Neural cell (in vitro differentiated cells): Measurements from ENCODE around the gene CASP10. TPM values are rescaled to one million over a fixed set of nuclear protein-coding genes. Genes with fewer than 3 reads are reported as not detected.

Experiments used
- H2AFZ ChIP-seq: fragments of 200-600, 300-800 bp; sonication (generic), shearing (Covaris generic); 2 replicates; pipeline ENCODE4 v1.6.0; 2014; ENCODE audit warnings: low read depth, mild to moderate bottlenecking, antibody characterized with exemption, low read length, moderate library complexity
- H3F3A ChIP-seq: fragments of 200-600 bp; shearing (Covaris generic); 2 replicates; pipeline ENCODE4 v1.6.1; 2016; ENCODE audit warnings: mild to moderate bottlenecking, moderate library complexity, mixed read lengths, antibody characterized with exemption, low read length; ENCODE audit not compliant: insufficient read depth, poor library complexity, severe bottlenecking
- H3K27ac ChIP-seq: fragments of 200-600, 300-800 bp; sonication (generic), shearing (Covaris generic); 2 replicates; pipeline ENCODE4 v1.5.1; 2014; ENCODE audit warnings: mild to moderate bottlenecking, low read length, moderate library complexity
- H3K27me3 ChIP-seq: fragments of 300-800, 200-600 bp; sonication (generic), shearing (Covaris generic); 2 replicates; pipeline ENCODE4 v1.6.0; 2014; ENCODE audit warnings: mild to moderate bottlenecking, low read depth, low read length, moderate library complexity; ENCODE audit not compliant: insufficient read depth
- H3K36me3 ChIP-seq: fragments of 300-800, 200-600 bp; sonication (generic), shearing (Covaris generic); 2 replicates; pipeline ENCODE4 v1.5.1; 2014; ENCODE audit warnings: mild to moderate bottlenecking, antibody characterized with exemption, low read length, moderate library complexity; ENCODE audit not compliant: insufficient read depth
- H3K4me2 ChIP-seq: fragments of 300-800, 200-600 bp; sonication (generic), shearing (Covaris generic); 2 replicates; pipeline ENCODE4 v1.6.0; 2014; ENCODE audit warnings: mild to moderate bottlenecking, low read length
- H3K4me3 ChIP-seq: fragments of 300-800, 200-600 bp; sonication (generic), shearing (Covaris generic); 2 replicates; pipeline ENCODE4 v1.5.1; 2014; ENCODE audit warnings: mild to moderate bottlenecking, low read length, moderate library complexity
- H3K79me2 ChIP-seq: fragments of 200-600 bp; shearing (Covaris generic); replicated peaks from 2 replicates; pipeline ENCODE4 v1.6.0; 2014; ENCODE audit warnings: mild to moderate bottlenecking, low read length, moderate library complexity; ENCODE audit not compliant: insufficient read depth
- H3K9ac ChIP-seq: fragments of 300-800, 200-600 bp; sonication (generic), shearing (Covaris generic); 2 replicates; pipeline ENCODE4 v1.6.1; 2016; ENCODE audit warnings: mild to moderate bottlenecking, low read length, mixed read lengths
- H3K9me2 ChIP-seq: fragments of 200-600 bp; shearing (Covaris generic); 2 replicates; pipeline ENCODE4 v1.6.1; 2016; ENCODE audit warnings: mild to moderate bottlenecking, low read length, mixed read lengths; ENCODE audit not compliant: insufficient read depth
- H3K9me3 ChIP-seq: fragments of 200-600, 300-800 bp; sonication (generic), shearing (Covaris generic); 2 replicates; pipeline ENCODE4 v1.6.1; 2016; ENCODE audit warnings: mild to moderate bottlenecking, mixed run types, low read length, moderate library complexity, mixed read lengths
- H4K20me1 ChIP-seq: fragments of 200-600 bp; shearing (Covaris generic); 2 replicates; pipeline ENCODE4 v1.6.1; 2016; ENCODE audit warnings: mild to moderate bottlenecking, mixed run types; ENCODE audit not compliant: insufficient read depth
- CTCF ChIP-seq: fragments of 450-650 bp; IDR thresholded peaks from 2 replicates; pipeline ENCODE4 v1.5.1; 2014; ENCODE audit warnings: antibody characterized with exemption, mild to moderate bottlenecking, moderate library complexity; ENCODE audit not compliant: poor library complexity, severe bottlenecking
- EP300 ChIP-seq: fragments of 450-650 bp; conservative IDR thresholded peaks from 2 replicates; pipeline ENCODE4 v1.6.1; 2014; ENCODE audit warnings: antibody characterized with exemption, mild to moderate bottlenecking, moderate library complexity; ENCODE audit not compliant: poor library complexity, severe bottlenecking
- EZH2 ChIP-seq: fragments of 200-600, 300-800 bp; shearing (Covaris generic), sonication (generic); IDR thresholded peaks from 2 replicates; pipeline ENCODE4 v1.6.1; 2014; ENCODE audit warnings: antibody characterized with exemption, low read length, borderline replicate concordance, mild to moderate bottlenecking; ENCODE audit not compliant: insufficient read depth, poor library complexity, severe bottlenecking
- MXI1 ChIP-seq: fragments of 450-650 bp; conservative IDR thresholded peaks from 2 replicates; pipeline ENCODE4 v1.6.1; 2014; ENCODE audit warnings: antibody characterized with exemption, mild to moderate bottlenecking; ENCODE audit not compliant: poor library complexity, severe bottlenecking
- POLR2AphosphoS5 ChIP-seq: IDR thresholded peaks from 2 replicates; pipeline ENCODE4 v1.6.1; 2012
- RAD21 ChIP-seq: fragments of 450-650 bp; conservative IDR thresholded peaks from 2 replicates; pipeline ENCODE4 v1.6.1; 2014; ENCODE audit warnings: antibody characterized with exemption, mild to moderate bottlenecking, moderate library complexity
- SMC3 ChIP-seq: fragments of 450-650 bp; conservative IDR thresholded peaks from 2 replicates; pipeline ENCODE4 v1.6.1; 2014; ENCODE audit warnings: antibody characterized with exemption, mild to moderate bottlenecking, moderate library complexity; ENCODE audit not compliant: poor library complexity
- TAF1 ChIP-seq: IDR thresholded peaks from 2 replicates; pipeline ENCODE4 v1.6.1; 2012; ENCODE audit warnings: low read depth
- polyA plus RNA-seq: library from polyadenylated mRNA; depleted of rRNA; stranded (reverse); fragments of >200 nt; gene quantifications from 2 replicates; pipeline ENCODE4 v1.2.3, GENCODE V29; 2014
- TF ChIP-seq, protein P1 (sequence below): IDR thresholded peaks from 2 replicates; pipeline ENCODE4 v1.6.1; 2012; ENCODE audit warnings: borderline replicate concordance

Gene CASP10
- polyA plus RNA-seq, 1 donor from 2014 or later = not detected

DNA sequence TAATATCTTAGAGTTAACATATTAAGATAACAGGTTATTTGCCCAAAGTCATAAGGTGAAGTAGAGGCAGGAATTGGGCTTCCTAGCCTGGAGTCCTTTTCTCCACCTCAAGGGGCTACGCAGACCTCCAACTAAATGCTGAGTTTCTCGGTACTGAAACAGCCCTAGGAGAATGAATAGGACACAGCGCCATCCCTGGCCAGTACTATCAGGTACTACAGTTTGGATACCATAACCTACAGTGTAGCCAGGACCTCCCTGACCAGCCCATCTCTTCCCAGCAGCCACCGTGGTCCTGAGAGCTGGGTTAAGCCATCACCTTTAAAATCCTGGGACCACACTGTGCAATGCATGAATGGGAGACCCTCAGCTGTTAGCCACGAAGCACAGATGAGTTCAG, 93.0 kb downstream of the CASP10 start:
- TF ChIP-seq MXI1 (no peak), EZH2 (no peak), CTCF (no peak), RAD21 (no peak), EP300 (no peak), SMC3 (no peak), TAF1 (no peak), POLR2AphosphoS5 (no peak)
- TF ChIP-seq, protein P1, sequence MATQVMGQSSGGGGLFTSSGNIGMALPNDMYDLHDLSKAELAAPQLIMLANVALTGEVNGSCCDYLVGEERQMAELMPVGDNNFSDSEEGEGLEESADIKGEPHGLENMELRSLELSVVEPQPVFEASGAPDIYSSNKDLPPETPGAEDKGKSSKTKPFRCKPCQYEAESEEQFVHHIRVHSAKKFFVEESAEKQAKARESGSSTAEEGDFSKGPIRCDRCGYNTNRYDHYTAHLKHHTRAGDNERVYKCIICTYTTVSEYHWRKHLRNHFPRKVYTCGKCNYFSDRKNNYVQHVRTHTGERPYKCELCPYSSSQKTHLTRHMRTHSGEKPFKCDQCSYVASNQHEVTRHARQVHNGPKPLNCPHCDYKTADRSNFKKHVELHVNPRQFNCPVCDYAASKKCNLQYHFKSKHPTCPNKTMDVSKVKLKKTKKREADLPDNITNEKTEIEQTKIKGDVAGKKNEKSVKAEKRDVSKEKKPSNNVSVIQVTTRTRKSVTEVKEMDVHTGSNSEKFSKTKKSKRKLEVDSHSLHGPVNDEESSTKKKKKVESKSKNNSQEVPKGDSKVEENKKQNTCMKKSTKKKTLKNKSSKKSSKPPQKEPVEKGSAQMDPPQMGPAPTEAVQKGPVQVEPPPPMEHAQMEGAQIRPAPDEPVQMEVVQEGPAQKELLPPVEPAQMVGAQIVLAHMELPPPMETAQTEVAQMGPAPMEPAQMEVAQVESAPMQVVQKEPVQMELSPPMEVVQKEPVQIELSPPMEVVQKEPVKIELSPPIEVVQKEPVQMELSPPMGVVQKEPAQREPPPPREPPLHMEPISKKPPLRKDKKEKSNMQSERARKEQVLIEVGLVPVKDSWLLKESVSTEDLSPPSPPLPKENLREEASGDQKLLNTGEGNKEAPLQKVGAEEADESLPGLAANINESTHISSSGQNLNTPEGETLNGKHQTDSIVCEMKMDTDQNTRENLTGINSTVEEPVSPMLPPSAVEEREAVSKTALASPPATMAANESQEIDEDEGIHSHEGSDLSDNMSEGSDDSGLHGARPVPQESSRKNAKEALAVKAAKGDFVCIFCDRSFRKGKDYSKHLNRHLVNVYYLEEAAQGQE = no peak
- H3K27ac ChIP-seq = no peak overlapping the region
- H3F3A ChIP-seq = no peaks in the 10 kb centered on the region
- H4K20me1 ChIP-seq = no peaks in the 10 kb centered on the region
- no peak overlapping the region for H3K4me3 ChIP-seq
- H2AFZ ChIP-seq = no peak overlapping the region
- no peaks in the 10 kb centered on the region for H3K36me3 ChIP-seq
- H3K9me3 ChIP-seq = no peaks in the 10 kb centered on the region
- H3K79me2 ChIP-seq = no peaks in the 10 kb centered on the region
- H3K27me3 ChIP-seq = no peaks in the 10 kb centered on the region
- H3K9me2 ChIP-seq = no peaks in the 10 kb centered on the region
- no peak overlapping the region for H3K4me2 ChIP-seq
- no peak overlapping the region for H3K9ac ChIP-seq

DNA sequence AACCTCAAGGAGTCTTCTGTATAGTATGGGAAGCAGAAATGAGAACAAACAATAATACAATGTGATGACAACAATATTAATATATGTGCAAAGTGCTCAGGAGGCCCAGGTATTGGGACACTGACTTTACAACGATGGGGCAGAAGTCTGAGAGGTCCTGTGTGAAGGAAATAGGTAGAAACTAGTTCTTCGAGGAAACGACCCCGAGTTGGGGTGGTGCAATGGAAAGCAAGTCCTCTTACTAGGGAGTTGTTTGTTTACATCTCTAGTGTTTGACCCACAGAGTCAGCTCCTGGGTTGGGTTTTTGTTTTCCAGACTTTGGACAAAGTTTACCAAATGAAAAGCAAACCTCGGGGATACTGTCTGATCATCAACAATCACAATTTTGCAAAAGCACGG, 93.6 kb downstream of the CASP10 start:
- Histone ChIP-seq H3K9ac (no peak overlapping the region), H3K4me2 (no peak overlapping the region), H3K27ac (no peak overlapping the region), H3K9me2 (no peaks in the 10 kb centered on the region), H4K20me1 (no peaks in the 10 kb centered on the region), H3K79me2 (no peaks in the 10 kb centered on the region), H3F3A (no peaks in the 10 kb centered on the region), H3K27me3 (no peaks in the 10 kb centered on the region), H3K9me3 (no peaks in the 10 kb centered on the region), H2AFZ (no peak overlapping the region), H3K36me3 (no peaks in the 10 kb centered on the region), H3K4me3 (no peak overlapping the region)
- TF ChIP-seq RAD21 = no peak
- no peak for TF ChIP-seq CTCF
- no peak for TF ChIP-seq POLR2AphosphoS5
- TF ChIP-seq, protein P1 = no peak
